Brain microvascular endothelial cell (primary cell): ENCODE data around the gene NDUFAF3.

ENCODE experiments used
- DNase-seq: peaks from one replicate; pipeline ENCODE4 v3.0.0-alpha.2; 2020
- H3K27ac ChIP-seq: fragments of 250-450 bp; sonication (Bioruptor Pico); 2 replicates; pipeline ENCODE4 v1.5.1; 2020; ENCODE audit warnings: mild to moderate bottlenecking, moderate library complexity
- H3K27me3 ChIP-seq: fragments of 250-450 bp; sonication (Bioruptor Pico); replicated peaks from 2 replicates; pipeline ENCODE4 v1.5.1; 2020; ENCODE audit warnings: mild to moderate bottlenecking
- H3K36me3 ChIP-seq: fragments of 250-450 bp; sonication (Bioruptor Pico); replicated peaks from 2 replicates; pipeline ENCODE4 v1.5.1; 2020; ENCODE audit warnings: mild to moderate bottlenecking
- H3K4me3 ChIP-seq: 2 replicates; pipeline ENCODE4 v1.5.1; 2011; ENCODE audit warnings: low read depth, mild to moderate bottlenecking, control low read depth, low read length, moderate library complexity
- in situ Hi-C: cut with HindIII; loops from 2 replicates; pipeline ENCODE4 v1.10.0; 2017; ENCODE audit warnings: low sequenced_read_pairs, low pct_ligation_motif_present
- TF ChIP-seq, protein P1 (sequence below): IDR thresholded peaks from 2 replicates; pipeline ENCODE4 v1.5.1; 2011; ENCODE audit warnings: low read depth, mild to moderate bottlenecking, moderate library complexity, low read length, control low read depth, inconsistent platforms; ENCODE audit errors: missing control alignments

NDUFAF3 gene

DNA sequence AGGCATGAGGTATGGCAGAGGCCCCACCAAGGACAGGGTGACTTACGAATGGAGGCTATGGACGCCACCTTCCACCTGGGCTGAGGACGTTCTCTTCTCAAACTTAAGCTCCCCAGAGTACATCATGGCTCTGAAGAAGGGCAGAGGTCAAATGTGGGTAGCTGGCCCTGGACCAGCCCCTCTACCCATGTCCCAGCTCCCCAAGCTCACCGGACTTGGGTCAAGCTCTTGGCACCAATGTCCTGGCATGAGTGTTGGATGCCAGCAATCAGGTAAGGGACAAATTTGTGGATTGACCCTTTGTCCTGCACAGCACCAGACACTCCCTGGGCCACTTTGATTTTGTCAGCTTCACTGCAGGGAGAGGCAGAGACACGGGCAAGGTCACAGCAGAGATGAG, 2.5 kb downstream of the NDUFAF3 start:
- TF ChIP-seq, protein P1, sequence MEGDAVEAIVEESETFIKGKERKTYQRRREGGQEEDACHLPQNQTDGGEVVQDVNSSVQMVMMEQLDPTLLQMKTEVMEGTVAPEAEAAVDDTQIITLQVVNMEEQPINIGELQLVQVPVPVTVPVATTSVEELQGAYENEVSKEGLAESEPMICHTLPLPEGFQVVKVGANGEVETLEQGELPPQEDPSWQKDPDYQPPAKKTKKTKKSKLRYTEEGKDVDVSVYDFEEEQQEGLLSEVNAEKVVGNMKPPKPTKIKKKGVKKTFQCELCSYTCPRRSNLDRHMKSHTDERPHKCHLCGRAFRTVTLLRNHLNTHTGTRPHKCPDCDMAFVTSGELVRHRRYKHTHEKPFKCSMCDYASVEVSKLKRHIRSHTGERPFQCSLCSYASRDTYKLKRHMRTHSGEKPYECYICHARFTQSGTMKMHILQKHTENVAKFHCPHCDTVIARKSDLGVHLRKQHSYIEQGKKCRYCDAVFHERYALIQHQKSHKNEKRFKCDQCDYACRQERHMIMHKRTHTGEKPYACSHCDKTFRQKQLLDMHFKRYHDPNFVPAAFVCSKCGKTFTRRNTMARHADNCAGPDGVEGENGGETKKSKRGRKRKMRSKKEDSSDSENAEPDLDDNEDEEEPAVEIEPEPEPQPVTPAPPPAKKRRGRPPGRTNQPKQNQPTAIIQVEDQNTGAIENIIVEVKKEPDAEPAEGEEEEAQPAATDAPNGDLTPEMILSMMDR = no peak
- H3K27me3 ChIP-seq = no peaks in the 10 kb centered on the region
- in situ Hi-C loops = no loop called here
- H3K36me3 ChIP-seq = peaks cover 37% of the 10 kb centered on the region
- DNase-seq = no peak
- H3K4me3 ChIP-seq = no peak overlapping the region
- no peak overlapping the region for H3K27ac ChIP-seq

DNA sequence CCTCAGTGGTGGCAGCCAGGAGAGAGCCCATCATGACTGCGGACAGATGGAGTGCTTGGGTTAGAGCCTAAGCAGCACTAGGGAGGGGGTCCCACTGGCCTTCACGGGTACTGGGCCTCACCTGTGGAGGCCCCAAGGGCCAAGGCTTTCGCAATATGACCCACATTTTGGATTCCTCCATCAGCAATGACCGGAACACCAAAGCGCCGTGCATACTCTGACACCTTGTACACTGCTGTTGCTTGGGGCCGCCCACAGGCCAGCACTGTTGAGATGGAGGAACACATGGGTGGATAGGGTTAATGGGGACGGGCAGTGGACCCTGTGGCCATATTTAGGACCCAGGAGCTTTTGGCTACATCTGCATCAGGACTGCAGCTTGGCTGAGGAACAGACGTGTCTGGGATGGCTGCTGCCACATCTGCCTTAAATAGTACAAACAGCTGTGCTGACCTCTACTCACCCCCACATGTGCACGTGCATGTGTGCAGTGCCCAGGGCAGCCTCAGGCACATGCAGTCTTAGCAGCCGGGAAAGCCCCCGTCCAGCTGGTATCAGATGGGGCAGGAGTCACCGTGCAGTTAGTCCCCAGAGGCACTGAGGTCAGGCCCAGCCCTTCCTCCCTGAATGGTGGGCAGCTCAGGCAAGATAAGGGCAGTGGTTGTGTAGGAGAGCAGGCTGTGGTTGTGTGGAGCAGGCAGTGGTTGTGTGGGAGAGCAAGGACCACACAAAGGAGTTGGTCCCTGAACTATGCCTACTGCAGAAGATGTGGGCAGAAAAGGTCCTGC, 3.3 kb downstream of the NDUFAF3 start:
- no peak overlapping the region for H3K4me3 ChIP-seq
- in situ Hi-C loops = no loop called here
- H3K36me3 ChIP-seq = peaks cover 41% of the 10 kb centered on the region
- no peaks in the 10 kb centered on the region for H3K27me3 ChIP-seq
- H3K27ac ChIP-seq = no peak overlapping the region
- no peak for DNase-seq
- TF ChIP-seq, protein P1 = no peak

DNA sequence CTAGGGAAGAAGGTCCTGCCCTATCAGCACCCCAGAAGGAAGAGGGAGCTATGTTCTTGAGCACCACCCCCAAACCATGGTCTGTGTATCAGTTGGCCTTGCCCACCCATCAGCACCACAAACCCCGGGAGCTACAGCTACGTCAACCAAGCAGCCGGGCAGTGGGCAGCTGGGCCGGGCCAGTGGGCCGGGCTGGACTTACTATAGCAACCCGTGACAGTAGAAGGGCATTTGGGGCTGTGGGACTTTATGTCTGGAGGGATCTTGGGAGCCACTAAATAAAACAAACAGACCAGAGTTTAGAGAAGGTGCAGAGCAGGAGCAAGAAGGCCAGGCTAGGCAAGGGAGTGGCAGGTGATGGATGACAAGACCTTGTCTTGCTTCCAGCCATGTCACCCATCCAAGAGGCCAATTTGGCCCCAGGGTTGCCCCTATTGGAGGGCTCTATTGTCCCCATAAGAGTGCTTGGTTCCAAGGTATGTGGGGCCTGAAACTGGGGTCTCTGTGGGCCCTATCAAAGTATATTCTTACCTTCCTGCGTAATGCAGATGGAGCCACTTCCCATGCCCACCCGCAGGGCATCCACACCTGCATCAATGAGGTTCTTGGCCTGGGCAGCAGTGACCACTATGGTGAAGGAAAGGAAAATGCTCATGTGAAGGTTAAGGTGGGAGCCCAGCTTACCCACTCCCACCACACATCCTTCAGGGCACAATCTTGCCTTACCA, 4.0 kb downstream of the NDUFAF3 start:
- DNase-seq = no peak
- in situ Hi-C loops = no loop called here
- TF ChIP-seq, protein P1 = no peak
- Histone ChIP-seq H3K4me3 (no peak overlapping the region), H3K27ac (no peak overlapping the region), H3K27me3 (no peaks in the 10 kb centered on the region), H3K36me3 (peaks cover 41% of the 10 kb centered on the region)

DNA sequence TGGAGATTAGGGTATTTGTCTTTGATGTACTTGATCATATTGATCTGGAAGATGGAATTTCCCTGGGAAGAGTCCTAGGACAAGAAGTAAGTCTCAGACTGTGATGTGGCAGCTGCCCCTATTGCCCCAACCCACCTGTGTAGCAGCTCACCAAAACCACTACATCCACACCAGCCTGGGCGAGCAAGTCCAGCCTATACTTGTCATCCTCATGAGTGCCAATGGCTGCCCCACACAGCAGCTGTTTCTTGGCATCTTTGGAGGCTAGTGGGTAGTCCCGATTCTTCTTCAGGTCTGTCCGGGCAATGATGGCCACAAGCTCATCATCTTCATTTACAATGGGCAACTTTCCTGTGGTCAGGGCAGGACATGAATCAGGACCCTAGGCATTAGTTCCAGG, 4.6 kb downstream of the NDUFAF3 start:
- TF ChIP-seq, protein P1 = no peak
- in situ Hi-C loops = no loop called here
- DNase-seq = no peak
- H3K27me3 ChIP-seq = no peaks in the 10 kb centered on the region
- H3K27ac ChIP-seq = no peak overlapping the region
- peaks cover 47% of the 10 kb centered on the region for H3K36me3 ChIP-seq
- H3K4me3 ChIP-seq = no peak overlapping the region

DNA sequence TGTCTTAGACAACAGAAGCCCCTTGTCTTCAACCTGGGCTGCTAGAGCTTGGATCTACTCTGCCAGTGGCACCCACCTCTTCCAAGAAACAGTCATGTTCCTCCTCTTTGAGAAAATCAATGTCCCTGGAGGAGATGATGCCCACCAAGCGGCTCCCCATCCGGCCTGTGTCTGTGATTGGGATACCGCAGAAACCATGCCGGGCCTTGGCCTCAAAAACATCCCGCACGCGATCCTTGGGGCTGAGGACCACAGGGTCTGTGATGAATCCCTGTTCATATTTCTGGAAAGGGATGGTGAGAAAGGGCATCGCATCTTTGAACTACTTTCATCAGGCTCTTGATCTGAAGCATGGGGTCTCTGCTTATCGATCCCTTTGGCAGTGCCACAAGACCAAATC, 5.7 kb downstream of the NDUFAF3 start:
- no peak for DNase-seq
- peaks cover 56% of the 10 kb centered on the region for H3K36me3 ChIP-seq
- TF ChIP-seq, protein P1 = no peak
- no peak overlapping the region for H3K4me3 ChIP-seq
- no peaks in the 10 kb centered on the region for H3K27me3 ChIP-seq
- in situ Hi-C loops = no loop called here
- H3K27ac ChIP-seq = no peak overlapping the region

DNA sequence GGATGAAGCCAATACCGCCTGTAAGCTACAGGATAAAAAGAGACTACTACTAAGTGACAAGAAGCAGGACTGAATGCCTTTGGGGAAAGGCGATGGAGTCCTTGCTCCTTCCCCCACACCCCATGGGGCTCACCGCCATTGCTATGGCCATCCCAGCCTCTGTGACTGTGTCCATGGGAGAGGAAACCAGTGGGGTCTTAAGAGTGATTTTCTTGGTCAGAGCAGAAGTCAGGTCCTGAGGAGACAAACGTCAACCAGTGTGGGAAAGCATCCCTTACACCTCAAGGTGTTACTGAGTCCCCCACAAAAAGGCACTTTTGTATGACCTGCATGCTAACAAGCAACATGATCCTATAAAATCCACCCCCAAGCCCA, 6.4 kb downstream of the NDUFAF3 start:
- in situ Hi-C loops = no loop called here
- TF ChIP-seq, protein P1 = no peak
- H3K27me3 ChIP-seq = no peaks in the 10 kb centered on the region
- peak overlapping the region; percentile 87 for H3K4me3 ChIP-seq
- DNase-seq = no peak
- H3K36me3 ChIP-seq = peaks cover 62% of the 10 kb centered on the region
- H3K27ac ChIP-seq = peak overlapping the region; percentile 67
